Thoracic aorta (tissue), 2 donors: ENCODE measurements around the gene CD3G. TPM values are rescaled to one million over a fixed set of nuclear protein-coding genes. Genes with fewer than 3 reads are reported as not detected.

Experiments used
- ATAC-seq: fragments of 150-250 bp; one replicate; pipeline ENCODE4 v1.8.0; 2017; ENCODE audit warnings: low read depth; ENCODE audit not compliant: insufficient number of reproducible peaks, low FRiP score
- DNase-seq: peaks from one replicate; pipeline ENCODE4 v3.0.0-alpha.2; 2020; ENCODE audit warnings: low spot score
- H3K27ac ChIP-seq, 2 donors: fragments of 200-600 bp; sonication (generic); 1 replicate in 1 of 2; 2 replicates in 1 of 2; pipeline ENCODE4 v1.5.1; 2016; ENCODE audit warnings: mild to moderate bottlenecking in 2 of 2, moderate library complexity in 2 of 2
- H3K27me3 ChIP-seq: fragments of 200-600 bp; sonication (generic); replicated peaks from 2 replicates; pipeline ENCODE4 v1.6.0; 2016; ENCODE audit warnings: mild to moderate bottlenecking; ENCODE audit not compliant: insufficient read depth
- H3K36me3 ChIP-seq: fragments of 200-600 bp; sonication (generic); one replicate; pipeline ENCODE4 v1.5.1; 2016
- H3K4me1 ChIP-seq, 2 donors: fragments of 200-600 bp; sonication (generic); 1 replicate in 1 of 2; 2 replicates in 1 of 2; pipeline versions ENCODE4 v1.5.1 to v1.6.0; 2016; ENCODE audit warnings: low read depth in 2 of 2, mild to moderate bottlenecking in 1 of 2; ENCODE audit not compliant: control insufficient read depth in 1 of 2
- H3K4me3 ChIP-seq: fragments of 200-600 bp; sonication (generic); 2 replicates; pipeline ENCODE4 v1.5.1; 2016; ENCODE audit warnings: mild to moderate bottlenecking
- H3K9me3 ChIP-seq: fragments of 200-600 bp; sonication (generic); 2 replicates; pipeline ENCODE4 v1.5.1; 2016
- total RNA-seq, 2 donors: library from RNA; depleted of rRNA; stranded (reverse); fragments of >200 nt; gene quantifications; one replicate each; pipeline versions ENCODE4 v1.1.0 to v1.2.3, GENCODE V29; 2016
- TF ChIP-seq, protein P1 (sequence below): fragments of 200-600 bp; sonication (generic); IDR thresholded peaks from one replicate; pipeline ENCODE4 v1.5.1; 2019; ENCODE audit warnings: antibody characterized with exemption

The CD3G gene
- total RNA-seq, 2 donors from 2014 or later: 0.27 to 1.1 TPM

- Histone ChIP-seq H3K36me3 (no peaks in the 10 kb centered on the region), H3K27me3 (peaks cover 5% of the 10 kb centered on the region), H3K4me3 (no peak overlapping the region), H3K9me3 (no peaks in the 10 kb centered on the region), H3K27ac (no peak overlapping the region), H3K4me1 (peaks cover 7 to 12% of the 10 kb centered on the region in 2 donors)
- DNase-seq (no peak), ATAC-seq (no peak)
- TF ChIP-seq, protein P1, sequence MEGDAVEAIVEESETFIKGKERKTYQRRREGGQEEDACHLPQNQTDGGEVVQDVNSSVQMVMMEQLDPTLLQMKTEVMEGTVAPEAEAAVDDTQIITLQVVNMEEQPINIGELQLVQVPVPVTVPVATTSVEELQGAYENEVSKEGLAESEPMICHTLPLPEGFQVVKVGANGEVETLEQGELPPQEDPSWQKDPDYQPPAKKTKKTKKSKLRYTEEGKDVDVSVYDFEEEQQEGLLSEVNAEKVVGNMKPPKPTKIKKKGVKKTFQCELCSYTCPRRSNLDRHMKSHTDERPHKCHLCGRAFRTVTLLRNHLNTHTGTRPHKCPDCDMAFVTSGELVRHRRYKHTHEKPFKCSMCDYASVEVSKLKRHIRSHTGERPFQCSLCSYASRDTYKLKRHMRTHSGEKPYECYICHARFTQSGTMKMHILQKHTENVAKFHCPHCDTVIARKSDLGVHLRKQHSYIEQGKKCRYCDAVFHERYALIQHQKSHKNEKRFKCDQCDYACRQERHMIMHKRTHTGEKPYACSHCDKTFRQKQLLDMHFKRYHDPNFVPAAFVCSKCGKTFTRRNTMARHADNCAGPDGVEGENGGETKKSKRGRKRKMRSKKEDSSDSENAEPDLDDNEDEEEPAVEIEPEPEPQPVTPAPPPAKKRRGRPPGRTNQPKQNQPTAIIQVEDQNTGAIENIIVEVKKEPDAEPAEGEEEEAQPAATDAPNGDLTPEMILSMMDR: no peak
Measured at GRCh38 chr11:118318124-118318523, 26.0 kb upstream of the CD3G start.

GRCh38 chr11:118318581-118319336, 25.4 kb upstream of the CD3G start:
- Histone ChIP-seq H3K27ac (no peak overlapping the region), H3K4me3 (no peak overlapping the region), H3K36me3 (no peaks in the 10 kb centered on the region), H3K9me3 (no peaks in the 10 kb centered on the region), H3K27me3 (peaks cover under 1% of the 10 kb centered on the region), H3K4me1 (peaks cover 7 to 12% of the 10 kb centered on the region in 2 donors)
- ATAC-seq (no peak), DNase-seq (no peak)
- TF ChIP-seq, protein P1: no peak

- H3K9me3 ChIP-seq: no peaks in the 10 kb centered on the region
- H3K36me3 ChIP-seq: no peaks in the 10 kb centered on the region
- ATAC-seq (no peak), DNase-seq (no peak)
- H3K4me3 ChIP-seq: no peak overlapping the region
- H3K27me3 ChIP-seq: no peaks in the 10 kb centered on the region
- TF ChIP-seq, protein P1: no peak
- no peak overlapping the region for H3K27ac ChIP-seq
- peaks cover 7 to 12% of the 10 kb centered on the region in 2 donors for H3K4me1 ChIP-seq
Measured at GRCh38 chr11:118319337-118319707, 24.8 kb upstream of the CD3G start.

- H3K9me3 ChIP-seq: no peaks in the 10 kb centered on the region
- H3K27me3 ChIP-seq: no peaks in the 10 kb centered on the region
- peaks cover 4 to 10% of the 10 kb centered on the region in 2 donors for H3K4me1 ChIP-seq
- H3K36me3 ChIP-seq: no peaks in the 10 kb centered on the region
- H3K27ac ChIP-seq: no peak overlapping the region
- no peak for ATAC-seq
- no peak for DNase-seq
- TF ChIP-seq, protein P1: no peak
- H3K4me3 ChIP-seq: no peak overlapping the region
Measured at GRCh38 chr11:118320515-118320914, 23.6 kb upstream of the CD3G start.

GRCh38 chr11:118321386-118322082, 22.6 kb upstream of the CD3G start:
- H3K4me1 ChIP-seq: peaks cover 4% of the 10 kb centered on the region in 2 donors
- no peaks in the 10 kb centered on the region for H3K27me3 ChIP-seq
- ATAC-seq (no peak), DNase-seq (no peak)
- H3K36me3 ChIP-seq: no peaks in the 10 kb centered on the region
- H3K4me3 ChIP-seq: no peak overlapping the region
- no peak overlapping the region for H3K27ac ChIP-seq
- TF ChIP-seq, protein P1: no peak
- H3K9me3 ChIP-seq: no peaks in the 10 kb centered on the region
